ENCODE data around the gene GFAP.

GFAP gene

GRCh38 chr17:44924107-44924544, 8.8 kb upstream of the GFAP start:
- no peak overlapping the region for H3K4me3 ChIP-seq (ENCODE audit: low read depth, low read length)
- TF ChIP-seq CTCF (IDR thresholded peaks at IDR 0.05; ENCODE audit: borderline replicate concordance, insufficient read depth, low read depth, low read length), result no peak

GRCh38 chr17:44922746-44923470, 7.6 kb upstream of the GFAP start:
- TF ChIP-seq CTCF (IDR thresholded peaks at IDR 0.05; ENCODE audit: borderline replicate concordance, insufficient read depth, low read depth, low read length), result no peak
- no peak overlapping the region for H3K4me3 ChIP-seq (ENCODE audit: low read depth, low read length)

GRCh38 chr17:44922136-44922535, 6.8 kb upstream of the GFAP start:
- H3K4me3 ChIP-seq (ENCODE audit: low read depth, low read length), result no peak overlapping the region
- TF ChIP-seq CTCF (IDR thresholded peaks at IDR 0.05; ENCODE audit: borderline replicate concordance, insufficient read depth, low read depth, low read length), result no peak

- no peak overlapping the region for H3K4me3 ChIP-seq (ENCODE audit: low read depth, low read length)
- no peak for TF ChIP-seq CTCF (IDR thresholded peaks at IDR 0.05; ENCODE audit: borderline replicate concordance, insufficient read depth, low read depth, low read length)
Measured at GRCh38 chr17:44921122-44921882, 6.0 kb upstream of the GFAP start.

GRCh38 chr17:44920565-44920940, 5.3 kb upstream of the GFAP start:
- no peak overlapping the region for H3K4me3 ChIP-seq (ENCODE audit: low read depth, low read length)

GRCh38 chr17:44919885-44920564, 4.7 kb upstream of the GFAP start:
- peak; percentile 75 for TF ChIP-seq CTCF (IDR thresholded peaks at IDR 0.05; ENCODE audit: borderline replicate concordance, insufficient read depth, low read depth, low read length)
- no peak overlapping the region for H3K4me3 ChIP-seq (ENCODE audit: low read depth, low read length)

More at GRCh38 chr17:44920565-44920940, 5.3 kb upstream of the GFAP start:
- no peak for TF ChIP-seq CTCF (IDR thresholded peaks at IDR 0.05; ENCODE audit: borderline replicate concordance, insufficient read depth, low read depth, low read length)

Measured in GM12875 (cell line).